B cell (primary cell): ENCODE measurements around the gene FBXL16. TPM values are rescaled to one million over a fixed set of nuclear protein-coding genes. Genes with fewer than 3 reads are reported as not detected.

ENCODE experiments used
- ATAC-seq: fragments of 200-7000 bp; cut with Tn5 transposase; one replicate; pipeline ENCODE4 v1.10.0; 2021; ENCODE audit warnings: low read depth, mild to moderate bottlenecking, moderate number of reproducible peaks, moderate library complexity
- CTCF ChIA-PET: fragments of 350-600 bp; sonication (Branson Sonifier 250); formaldehyde crosslinking; loops from one replicate; lab custom pipeline; 2021; ENCODE audit warnings: antibody characterized with exemption, inconsistent platforms; lab: Charles Lee
- POLR2A ChIA-PET: fragments of 350-600 bp; sonication (Branson Sonifier 250); formaldehyde crosslinking; loops from one replicate; lab custom pipeline; 2021; ENCODE audit warnings: antibody characterized with exemption; lab: Charles Lee
- DNase-seq: peaks from one replicate; pipeline ENCODE4 v3.0.0; 2013
- H2AFZ ChIP-seq: 2 replicates; pipeline ENCODE4 v1.6.1; 2012; ENCODE audit warnings: mild to moderate bottlenecking, low read depth, low read length; ENCODE audit not compliant: insufficient read depth, poor library complexity, severe bottlenecking
- H3K27ac ChIP-seq, 2 donors: 1 replicate in 1 of 2; 2 replicates in 1 of 2; pipeline ENCODE4 v1.5.1; 2012 to 2013; ENCODE audit warnings: low read length in 2 of 2, mild to moderate bottlenecking in 2 of 2, moderate library complexity in 1 of 2
- H3K27me3 ChIP-seq, 4 experiments: fragments of 200-600 bp in 1 of 4; sonication (generic) in 1 of 4; replicated peaks in 1 of 4; 1 replicate in 2 of 4; 2 replicates in 2 of 4; pipeline versions ENCODE4 v1.6.1 to v1.7.0; 2013 to 2016; ENCODE audit warnings: low read length in 3 of 4, mild to moderate bottlenecking in 2 of 4, mixed read lengths in 1 of 4, moderate library complexity in 1 of 4; ENCODE audit not compliant: insufficient read depth in 4 of 4, control insufficient read depth in 3 of 4; ENCODE audit errors: control extremely low read depth in 1 of 4
- H3K36me3 ChIP-seq, 2 experiments: replicated peaks in 1 of 2; 1 replicate in 1 of 2; 2 replicates in 1 of 2; pipeline versions ENCODE4 v1.6.1 to v1.7.1; 2013; ENCODE audit warnings: low read length in 1 of 2; ENCODE audit not compliant: insufficient read depth in 2 of 2, control insufficient read depth in 1 of 2; ENCODE audit errors: control extremely low read depth in 1 of 2, extremely low read depth in 1 of 2
- H3K4me1 ChIP-seq, 2 donors: fragments of 200-600 bp in 1 of 2; sonication (generic) in 1 of 2; 1 replicate in 1 of 2; 2 replicates in 1 of 2; pipeline versions ENCODE4 v1.5.1 to v1.6.1; 2013 to 2017; ENCODE audit warnings: low read length in 2 of 2; ENCODE audit not compliant: control insufficient read depth in 2 of 2, insufficient read depth in 2 of 2
- H3K4me2 ChIP-seq: replicated peaks from 2 replicates; pipeline ENCODE3; 2012; ENCODE audit warnings: mild to moderate bottlenecking, low read depth, low read length; ENCODE audit not compliant: poor library complexity, severe bottlenecking
- H3K4me3 ChIP-seq, 5 experiments: fragments of 200-600 bp in 1 of 5; sonication (generic) in 1 of 5; 1 replicate in 3 of 5; 2 replicates in 2 of 5; pipeline versions ENCODE4 v1.5.1 to v1.7.0; 2011 to 2016; ENCODE audit warnings: low read length in 4 of 5, mild to moderate bottlenecking in 4 of 5, low read depth in 2 of 5, control low read depth in 1 of 5, moderate library complexity in 1 of 5; ENCODE audit not compliant: insufficient read depth in 1 of 5; ENCODE audit errors: control extremely low read depth in 1 of 5, extremely low read depth in 1 of 5
- H3K79me2 ChIP-seq: fragments of 200-600 bp; sonication (generic); one replicate; pipeline ENCODE4 v1.6.0; 2016; ENCODE audit warnings: low read length; ENCODE audit not compliant: control insufficient read depth, insufficient read depth
- H3K9ac ChIP-seq: fragments of 200-600 bp; sonication (generic); 2 replicates; pipeline ENCODE4 v1.6.1; 2017; ENCODE audit warnings: mild to moderate bottlenecking, low read length, moderate library complexity
- H3K9me3 ChIP-seq, 3 donors: one replicate each; pipeline versions ENCODE4 v1.6.1 to v1.7.1; 2013; ENCODE audit warnings: low read length in 2 of 3; ENCODE audit not compliant: control insufficient read depth in 2 of 3, insufficient read depth in 1 of 3; ENCODE audit errors: control extremely low read depth in 1 of 3
- H4K20me1 ChIP-seq: 2 replicates; pipeline ENCODE4 v1.6.0; 2012; ENCODE audit warnings: mild to moderate bottlenecking, low read length; ENCODE audit not compliant: insufficient read depth, control insufficient read depth, poor library complexity, severe bottlenecking
- H3K27ac Mint-ChIP-seq: one replicate; pipeline ENCODE4 v1.8.0; 2021; ENCODE audit warnings: mixed read lengths
- H3K27me3 Mint-ChIP-seq: one replicate; pipeline ENCODE4 v1.8.0; 2021; ENCODE audit warnings: mixed read lengths
- H3K4me1 Mint-ChIP-seq: one replicate; pipeline ENCODE4 v1.8.0; 2021; ENCODE audit warnings: mixed read lengths
- H3K4me3 Mint-ChIP-seq: one replicate; pipeline ENCODE4 v1.8.0; 2021; ENCODE audit warnings: mixed read lengths
- H3K9me3 Mint-ChIP-seq: one replicate; pipeline ENCODE4 v1.8.0; 2022; ENCODE audit warnings: mixed read lengths; ENCODE audit not compliant: insufficient read depth
- CTCF ChIP-seq: fragments of 200-600 bp; IDR thresholded peaks from one replicate; pipeline ENCODE4 v1.8.0; 2022; ENCODE audit warnings: antibody characterized with exemption, mild to moderate bottlenecking
- EZH2 ChIP-seq: IDR thresholded peaks from 2 replicates; pipeline ENCODE4 v1.6.1; 2012; ENCODE audit warnings: borderline replicate concordance, low read depth, mild to moderate bottlenecking, moderate library complexity, low read length; ENCODE audit not compliant: insufficient read depth, poor library complexity, severe bottlenecking
- WGBS: methylation state at CpG from one replicate; pipeline ENCODE4 v1.1.5; 2013; ENCODE audit warnings: missing lambda C conversion rate; ENCODE audit not compliant: insufficient coverage; 5-methylcytosine and 5-hydroxymethylcytosine counted together
- intact Hi-C: fragments of 100-400 bp; cut with micrococcal nuclease; formaldehyde crosslinking; loops from one replicate; pipeline ENCODE4 v1.10.0; 2022
- polyA plus RNA-seq: library from polyadenylated mRNA; depleted of rRNA; stranded (reverse); fragments of >200 nt; gene quantifications from 2 replicates; pipeline ENCODE4 v1.2.3, GENCODE V29; 2012
- total RNA-seq, 2 donors: library from RNA; stranded (reverse); fragments of 120-200 nt in 1 of 2; gene quantifications; 1 replicate in 1 of 2; 2 replicates in 1 of 2; pipeline versions ENCODE4 v1.2.3 to v1.2.4, GENCODE V29; 2013 to 2022

The FBXL16 gene
- total and polyA plus RNA-seq, 2 donors (not counting 1 experiment from before 2014, with no cell fraction given), result 2.2 to 5.8 TPM

- peaks cover 0 to 72% (median 34%) of the 10 kb centered on the region in 4 experiments for H3K27me3 ChIP-seq
- no peak overlapping the region for H3K4me2 ChIP-seq
- intact Hi-C loops, result loop anchor here (2.0 kb wide), 1 partner anchor 393 kb away; no protein-coding TSS in a partner anchor
- peaks cover 4% of the 10 kb centered on the region for H3K4me1 Mint-ChIP-seq
- no peaks in the 10 kb centered on the region for H3K9me3 Mint-ChIP-seq
- H3K27ac Mint-ChIP-seq, result no peak overlapping the region
- DNase-seq, result no peak
- H3K27me3 Mint-ChIP-seq, result peaks cover 26% of the 10 kb centered on the region
- H4K20me1 ChIP-seq, result no peaks in the 10 kb centered on the region
- H2AFZ ChIP-seq, result no peak overlapping the region
- no peak overlapping the region for H3K9ac ChIP-seq
- no peaks in the 10 kb centered on the region for H3K79me2 ChIP-seq
- ATAC-seq, result no peak
- CTCF ChIA-PET, result interaction anchor here (0.7 to 7.6 kb wide), 6 partner anchors 11 to 350 kb away, joined by 3 to 94 read pairs (median 3); partner anchors contain the start of genes ANTKMT, CHTF18 and RPUSD1
- peaks cover 0 to 17% (median 0%) of the 10 kb centered on the region in 3 donors for H3K9me3 ChIP-seq
- POLR2A ChIA-PET, result no interaction called here
- TF ChIP-seq EZH2 (no peak), CTCF (no peak)
- H3K4me3 Mint-ChIP-seq, result no peak overlapping the region
- H3K4me3 ChIP-seq, result no peak overlapping the region
- WGBS, result 40% methylated on average over 30 of the region's 30 CpGs
- no peaks in the 10 kb centered on the region for H3K36me3 ChIP-seq
- H3K27ac ChIP-seq, result no peak overlapping the region
- H3K4me1 ChIP-seq, result peaks cover 13 to 16% of the 10 kb centered on the region in 2 donors
These were observed 4.2 kb upstream of the FBXL16 start for GRCh38 chr16:709566-710499.

- Histone ChIP-seq H3K27ac (no peak overlapping the region), H3K9ac (no peak overlapping the region), H3K4me2 (no peak overlapping the region), H3K27me3 (peaks cover 0 to 73% (median 35%) of the 10 kb centered on the region in 4 experiments), H3K9me3 (peaks cover 0 to 17% (median 0%) of the 10 kb centered on the region in 3 donors), H3K4me3 (no peak overlapping the region), H3K4me1 (peaks cover 10 to 12% of the 10 kb centered on the region in 2 donors), H4K20me1 (no peaks in the 10 kb centered on the region), H3K79me2 (no peaks in the 10 kb centered on the region), H2AFZ (no peak overlapping the region), H3K36me3 (no peaks in the 10 kb centered on the region)
- H3K9me3 Mint-ChIP-seq, result no peaks in the 10 kb centered on the region
- intact Hi-C loops, result no loop called here
- POLR2A ChIA-PET, result no interaction called here
- H3K4me1 Mint-ChIP-seq, result peaks cover 4% of the 10 kb centered on the region
- TF ChIP-seq EZH2, result no peak
- TF ChIP-seq CTCF, result no peak
- ATAC-seq (no peak), DNase-seq (no peak)
- CTCF ChIA-PET, result interaction anchor here (7.6 kb wide), 1 partner anchor 76 kb away, joined by 94 read pairs; the partner anchor contains the start of genes CHTF18 and RPUSD1
- 80% methylated on average over 3 of the region's 4 CpGs for WGBS
- no peak overlapping the region for H3K27ac Mint-ChIP-seq
- no peak overlapping the region for H3K4me3 Mint-ChIP-seq
- peaks cover 26% of the 10 kb centered on the region for H3K27me3 Mint-ChIP-seq
These were observed 3.4 kb upstream of the FBXL16 start for GRCh38 chr16:708959-709358.
